H1 (cell line): ENCODE data around the gene SGO2.

ENCODE experiments used
- CEBPB ChIP-seq: IDR thresholded peaks from 2 replicates; pipeline ENCODE4 v1.6.1; 2012; ENCODE audit warnings: low read depth, low read length
- EGR1 ChIP-seq: IDR thresholded peaks from 2 replicates; pipeline ENCODE4 v1.6.1; 2011; ENCODE audit warnings: low read depth, low read length, borderline replicate concordance
- EZH2 ChIP-seq: fragments of 200-600 bp; sonication (generic); IDR thresholded peaks from 2 replicates; pipeline ENCODE4 v1.7.1; 2012; ENCODE audit warnings: low read depth, mild to moderate bottlenecking, moderate library complexity, low read length, inconsistent platforms; ENCODE audit not compliant: severe bottlenecking
- GABPA ChIP-seq: IDR thresholded peaks from 2 replicates; pipeline ENCODE4 v1.6.1; 2011; ENCODE audit warnings: mild to moderate bottlenecking, low read length, moderate library complexity, borderline replicate concordance; ENCODE audit not compliant: insufficient read depth
- POLR2A ChIP-seq, 2 experiments: IDR thresholded peaks; 1 replicate in 1 of 2; 2 replicates in 1 of 2; pipeline ENCODE4 v1.6.1; 2011; ENCODE audit warnings: low read depth in 2 of 2, low read length in 2 of 2, mild to moderate bottlenecking in 2 of 2; ENCODE audit errors: control extremely low read depth in 1 of 2
- POLR2AphosphoS5 ChIP-seq: IDR thresholded peaks from 2 replicates; pipeline ENCODE4 v1.6.1; 2011; ENCODE audit warnings: low read depth, low read length
- POU5F1 ChIP-seq: IDR thresholded peaks from 2 replicates; pipeline ENCODE4 v1.6.1; 2011; ENCODE audit warnings: low read depth, mild to moderate bottlenecking, low read length, moderate library complexity
- RFX5 ChIP-seq: IDR thresholded peaks from 2 replicates; pipeline ENCODE4 v1.6.1; 2011; ENCODE audit warnings: low read depth, low read length, improper control_type of control experiment, borderline replicate concordance
- SP1 ChIP-seq: IDR thresholded peaks from 2 replicates; pipeline ENCODE4 v1.6.1; 2011; ENCODE audit warnings: low read depth, low read length
- TF ChIP-seq, protein P1 (sequence below): IDR thresholded peaks from 2 replicates; pipeline ENCODE4 v1.6.1; 2012; ENCODE audit warnings: low read length, inconsistent platforms
- TF ChIP-seq, protein P2 (sequence below), 3 experiments: IDR thresholded peaks; 1 replicate in 2 of 3; 2 replicates in 1 of 3; pipeline versions ENCODE4 v1.5.1 to v1.6.1; 2011; ENCODE audit warnings: low read length in 3 of 3, mild to moderate bottlenecking in 3 of 3, inconsistent platforms in 2 of 3, low read depth in 1 of 3, moderate library complexity in 1 of 3; ENCODE audit not compliant: insufficient read depth in 1 of 3; ENCODE audit errors: control extremely low read depth in 1 of 3

DNA sequence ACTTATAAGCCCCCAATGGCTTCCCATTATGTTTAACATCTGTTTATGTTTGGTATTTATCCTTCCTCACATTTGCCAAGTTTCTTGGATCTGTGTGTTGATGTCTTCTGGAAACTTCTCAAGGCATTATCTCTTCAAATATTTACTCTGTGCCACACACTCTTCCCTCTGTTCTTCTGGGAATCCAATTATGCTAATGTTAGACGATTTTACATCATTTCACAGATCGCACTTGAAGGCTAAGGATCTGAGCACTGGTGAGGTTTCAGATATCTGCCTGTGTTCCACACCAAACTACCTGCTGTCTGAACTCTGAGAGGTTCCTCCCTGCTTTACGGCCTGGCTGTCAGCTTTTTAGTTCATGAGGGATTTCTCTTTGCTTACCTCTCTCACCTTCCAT is 69.9 kb downstream of the SGO2 start:
- TF ChIP-seq CEBPB (no peak), RFX5 (no peak), GABPA (no peak), POU5F1 (no peak), EGR1 (no peak), POLR2AphosphoS5 (no peak), EZH2 (no peak), POLR2A (IDR thresholded peaks at IDR 0.05; ENCODE audit: control extremely low read depth in 1 of 2, low read depth in 2 of 2, low read length in 2 of 2) (no peak), SP1 (no peak)
- TF ChIP-seq, protein P1, sequence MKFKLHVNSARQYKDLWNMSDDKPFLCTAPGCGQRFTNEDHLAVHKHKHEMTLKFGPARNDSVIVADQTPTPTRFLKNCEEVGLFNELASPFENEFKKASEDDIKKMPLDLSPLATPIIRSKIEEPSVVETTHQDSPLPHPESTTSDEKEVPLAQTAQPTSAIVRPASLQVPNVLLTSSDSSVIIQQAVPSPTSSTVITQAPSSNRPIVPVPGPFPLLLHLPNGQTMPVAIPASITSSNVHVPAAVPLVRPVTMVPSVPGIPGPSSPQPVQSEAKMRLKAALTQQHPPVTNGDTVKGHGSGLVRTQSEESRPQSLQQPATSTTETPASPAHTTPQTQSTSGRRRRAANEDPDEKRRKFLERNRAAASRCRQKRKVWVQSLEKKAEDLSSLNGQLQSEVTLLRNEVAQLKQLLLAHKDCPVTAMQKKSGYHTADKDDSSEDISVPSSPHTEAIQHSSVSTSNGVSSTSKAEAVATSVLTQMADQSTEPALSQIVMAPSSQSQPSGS, result no peak
- TF ChIP-seq, protein P2, sequence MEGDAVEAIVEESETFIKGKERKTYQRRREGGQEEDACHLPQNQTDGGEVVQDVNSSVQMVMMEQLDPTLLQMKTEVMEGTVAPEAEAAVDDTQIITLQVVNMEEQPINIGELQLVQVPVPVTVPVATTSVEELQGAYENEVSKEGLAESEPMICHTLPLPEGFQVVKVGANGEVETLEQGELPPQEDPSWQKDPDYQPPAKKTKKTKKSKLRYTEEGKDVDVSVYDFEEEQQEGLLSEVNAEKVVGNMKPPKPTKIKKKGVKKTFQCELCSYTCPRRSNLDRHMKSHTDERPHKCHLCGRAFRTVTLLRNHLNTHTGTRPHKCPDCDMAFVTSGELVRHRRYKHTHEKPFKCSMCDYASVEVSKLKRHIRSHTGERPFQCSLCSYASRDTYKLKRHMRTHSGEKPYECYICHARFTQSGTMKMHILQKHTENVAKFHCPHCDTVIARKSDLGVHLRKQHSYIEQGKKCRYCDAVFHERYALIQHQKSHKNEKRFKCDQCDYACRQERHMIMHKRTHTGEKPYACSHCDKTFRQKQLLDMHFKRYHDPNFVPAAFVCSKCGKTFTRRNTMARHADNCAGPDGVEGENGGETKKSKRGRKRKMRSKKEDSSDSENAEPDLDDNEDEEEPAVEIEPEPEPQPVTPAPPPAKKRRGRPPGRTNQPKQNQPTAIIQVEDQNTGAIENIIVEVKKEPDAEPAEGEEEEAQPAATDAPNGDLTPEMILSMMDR (IDR thresholded peaks at IDR 0.05; ENCODE audit: control extremely low read depth in 1 of 3, insufficient read depth in 1 of 3, low read depth in 1 of 3, low read length in 3 of 3), result no peak
